Measurements from ENCODE around the gene ITFG2.

DNA sequence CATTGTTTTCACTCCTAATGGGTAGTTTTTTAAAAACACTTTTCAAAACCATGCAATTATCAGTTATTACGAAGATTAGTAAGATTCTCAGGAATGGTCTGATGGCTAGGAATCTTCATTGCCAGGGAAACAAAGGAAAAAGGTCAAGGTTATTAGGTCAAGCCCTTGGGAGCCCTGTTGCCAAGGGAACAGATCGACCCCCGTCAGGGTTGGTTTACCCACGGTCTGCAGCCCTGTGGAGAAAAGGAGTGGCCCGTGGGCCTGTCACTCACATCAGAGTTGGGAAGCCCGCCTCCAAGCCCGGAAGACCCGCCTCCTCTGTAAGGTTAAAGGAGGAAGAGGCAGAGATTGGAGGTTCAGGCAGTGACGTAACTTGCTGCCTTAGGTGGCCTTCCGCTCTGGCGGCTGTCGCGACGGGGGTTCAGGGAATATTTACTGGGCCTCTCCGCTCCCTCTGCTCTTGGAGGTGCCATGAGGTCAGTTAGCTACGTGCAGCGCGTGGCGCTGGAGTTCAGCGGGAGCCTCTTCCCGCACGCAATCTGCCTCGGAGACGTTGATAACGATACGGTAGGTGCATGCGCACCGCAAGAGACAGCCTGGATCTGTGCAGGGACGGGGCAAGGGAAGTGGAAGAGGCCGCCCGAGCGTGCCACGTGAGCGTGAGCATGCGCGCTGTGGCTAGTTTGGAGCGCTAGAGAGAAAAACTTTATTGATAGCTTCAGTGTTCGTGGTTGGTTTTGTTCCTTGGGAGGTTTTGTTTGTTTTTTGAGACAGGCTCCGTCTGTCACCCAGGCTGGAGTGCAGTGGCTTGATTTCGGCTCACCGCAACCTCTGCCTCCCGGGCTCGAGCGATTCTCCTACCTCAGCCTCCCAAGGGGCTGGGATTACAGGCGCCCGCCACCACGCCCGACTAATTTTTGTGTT, at the start of gene ITFG2:
- TF ChIP-seq, protein P1, sequence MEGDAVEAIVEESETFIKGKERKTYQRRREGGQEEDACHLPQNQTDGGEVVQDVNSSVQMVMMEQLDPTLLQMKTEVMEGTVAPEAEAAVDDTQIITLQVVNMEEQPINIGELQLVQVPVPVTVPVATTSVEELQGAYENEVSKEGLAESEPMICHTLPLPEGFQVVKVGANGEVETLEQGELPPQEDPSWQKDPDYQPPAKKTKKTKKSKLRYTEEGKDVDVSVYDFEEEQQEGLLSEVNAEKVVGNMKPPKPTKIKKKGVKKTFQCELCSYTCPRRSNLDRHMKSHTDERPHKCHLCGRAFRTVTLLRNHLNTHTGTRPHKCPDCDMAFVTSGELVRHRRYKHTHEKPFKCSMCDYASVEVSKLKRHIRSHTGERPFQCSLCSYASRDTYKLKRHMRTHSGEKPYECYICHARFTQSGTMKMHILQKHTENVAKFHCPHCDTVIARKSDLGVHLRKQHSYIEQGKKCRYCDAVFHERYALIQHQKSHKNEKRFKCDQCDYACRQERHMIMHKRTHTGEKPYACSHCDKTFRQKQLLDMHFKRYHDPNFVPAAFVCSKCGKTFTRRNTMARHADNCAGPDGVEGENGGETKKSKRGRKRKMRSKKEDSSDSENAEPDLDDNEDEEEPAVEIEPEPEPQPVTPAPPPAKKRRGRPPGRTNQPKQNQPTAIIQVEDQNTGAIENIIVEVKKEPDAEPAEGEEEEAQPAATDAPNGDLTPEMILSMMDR (conservative IDR thresholded peaks at IDR 0.05; ENCODE audit: low read depth, low read length): no peak
- no peak for TF ChIP-seq EZH2 (IDR thresholded peaks at IDR 0.05; ENCODE audit: borderline replicate concordance, low read depth, low read length, poor library complexity, severe bottlenecking)
